Uterus (tissue), 4 donors: ENCODE data around the gene NET1. TPM values are rescaled to one million over a fixed set of nuclear protein-coding genes. Genes with fewer than 3 reads are reported as not detected.

Experiments
- DNase-seq, 2 donors: peaks; one replicate each; pipeline ENCODE4 v3.0.0-alpha.2; 2019 to 2020
- H3K27ac ChIP-seq, 2 donors: fragments of 200-600 bp; sonication (generic); 1 replicate in 1 of 2; 2 replicates in 1 of 2; pipeline ENCODE4 v1.5.1; 2016 to 2018
- H3K27me3 ChIP-seq, 2 donors: fragments of 200-600 bp; sonication (generic); one replicate each; pipeline ENCODE4 v1.5.1; 2018 to 2019; ENCODE audit warnings: control low read depth in 1 of 2
- H3K36me3 ChIP-seq, 2 donors: fragments of 200-600 bp; sonication (generic); one replicate each; pipeline ENCODE4 v1.5.1; 2019; ENCODE audit warnings: control low read depth in 1 of 2
- H3K4me1 ChIP-seq, 2 donors: fragments of 200-600 bp; sonication (generic); one replicate each; pipeline ENCODE4 v1.5.1; 2018 to 2019; ENCODE audit warnings: control low read depth in 1 of 2
- H3K4me3 ChIP-seq, 2 donors: fragments of 200-600 bp; sonication (generic); 1 replicate in 1 of 2; 2 replicates in 1 of 2; pipeline ENCODE4 v1.5.1; 2018 to 2019; ENCODE audit warnings: mild to moderate bottlenecking in 1 of 2
- H3K9me3 ChIP-seq, 2 donors: fragments of 200-600 bp; sonication (generic); one replicate each; pipeline ENCODE4 v1.5.1; 2019; ENCODE audit warnings: control low read depth in 1 of 2
- CTCF ChIP-seq, 4 experiments: fragments of 200-600 bp in 2 of 4; fragments of 450-650 bp in 2 of 4; sonication (generic) in 2 of 4; IDR thresholded peaks; one replicate each; pipeline ENCODE4 v1.5.1; 2016 to 2019; ENCODE audit warnings: antibody characterized with exemption in 4 of 4, mild to moderate bottlenecking in 2 of 4, moderate library complexity in 1 of 4
- POLR2A ChIP-seq, 2 donors: fragments of 450-650 bp; IDR thresholded peaks; one replicate each; pipeline ENCODE4 v1.6.1; 2016; ENCODE audit warnings: antibody characterized with exemption in 2 of 2, mild to moderate bottlenecking in 1 of 2, moderate library complexity in 1 of 2
- intact Hi-C: fragments of 100-400 bp; cut with DNase I; formaldehyde crosslinking; loops from one replicate; pipeline ENCODE4 v1.15.1; 2023; ENCODE audit warnings: low total_unique reads
- total RNA-seq, 4 donors: library from RNA; depleted of rRNA in 3 of 4; stranded (reverse); fragments of >200 nt in 3 of 4; gene quantifications; one replicate each; pipeline versions ENCODE4 v1.1.0 to v1.2.4, GENCODE V29; 2014 to 2023
- donor health status: DM: yes; HTN: yes; CAD: no.

NET1 gene
- total RNA-seq, 4 donors from 2014 or later, result 21.0 to 126 (median 87.0) TPM

GRCh38 chr10:5381187-5381586 is 31.2 kb upstream of the NET1 start:
- H3K36me3 ChIP-seq, result no peaks in the 10 kb centered on the region
- no peak overlapping the region for H3K4me3 ChIP-seq
- intact Hi-C loops, result no loop called here
- DNase-seq, result no peak
- no peaks in the 10 kb centered on the region for H3K4me1 ChIP-seq
- TF ChIP-seq CTCF (IDR thresholded peaks at IDR 0.05) (no peak), POLR2A (IDR thresholded peaks at IDR 0.05) (no peak)
- H3K27me3 ChIP-seq, result no peaks in the 10 kb centered on the region
- H3K9me3 ChIP-seq, result no peaks in the 10 kb centered on the region
- no peak overlapping the region for H3K27ac ChIP-seq

DNA sequence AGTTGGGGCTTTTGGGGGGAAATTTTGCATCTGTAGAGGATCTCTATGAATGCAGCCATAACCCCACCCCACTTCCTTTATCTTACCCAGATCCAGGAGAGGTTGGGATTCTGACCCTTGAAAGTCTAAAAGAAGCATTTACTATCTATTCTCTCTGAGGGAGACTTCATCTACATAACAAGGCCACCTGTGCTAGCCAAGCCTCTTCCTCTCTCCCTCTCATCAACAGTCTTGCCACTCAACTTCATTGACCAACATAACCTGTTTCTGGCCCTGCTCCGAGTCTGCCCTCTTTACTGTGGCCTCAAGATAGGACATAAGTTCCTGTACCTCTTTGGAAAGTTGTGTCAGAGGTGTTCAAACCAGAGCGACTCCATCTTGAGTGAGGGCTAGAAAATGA is 27.1 kb upstream of the NET1 start:
- Histone ChIP-seq H3K27me3 (no peaks in the 10 kb centered on the region), H3K4me1 (no peaks in the 10 kb centered on the region), H3K4me3 (no peak overlapping the region), H3K27ac (no peak overlapping the region), H3K36me3 (no peaks in the 10 kb centered on the region), H3K9me3 (no peaks in the 10 kb centered on the region)
- intact Hi-C loops, result no loop called here
- no peak for TF ChIP-seq POLR2A (IDR thresholded peaks at IDR 0.05)
- TF ChIP-seq CTCF (IDR thresholded peaks at IDR 0.05), result no peak
- no peak for DNase-seq

DNA sequence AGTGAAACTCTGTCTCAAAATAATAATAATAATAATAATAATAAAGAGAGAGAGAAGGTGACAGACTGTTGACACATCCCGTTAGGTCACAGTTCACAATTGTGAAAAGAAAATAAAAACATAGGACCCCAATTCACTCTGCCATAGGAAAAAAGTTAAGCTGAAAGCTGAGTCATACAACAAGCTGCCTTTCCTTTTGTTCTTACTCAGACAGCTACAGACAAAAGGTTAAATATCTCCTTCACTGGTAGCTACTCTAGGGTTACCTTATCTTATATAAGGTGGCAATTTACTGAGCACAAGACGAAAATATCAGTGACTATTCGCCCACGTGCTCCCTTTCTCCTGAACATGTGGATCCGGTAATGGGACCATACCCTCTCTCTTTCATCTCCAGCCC is 25.2 kb upstream of the NET1 start:
- no peak overlapping the region for H3K27ac ChIP-seq
- no peaks in the 10 kb centered on the region for H3K36me3 ChIP-seq
- DNase-seq, result no peak
- H3K4me1 ChIP-seq, result no peaks in the 10 kb centered on the region
- H3K4me3 ChIP-seq, result no peak overlapping the region
- no peaks in the 10 kb centered on the region for H3K9me3 ChIP-seq
- TF ChIP-seq POLR2A (IDR thresholded peaks at IDR 0.05) (no peak), CTCF (IDR thresholded peaks at IDR 0.05) (no peak)
- intact Hi-C loops, result no loop called here
- no peaks in the 10 kb centered on the region for H3K27me3 ChIP-seq

GRCh38 chr10:5390607-5391205 is 21.7 kb upstream of the NET1 start:
- Histone ChIP-seq H3K9me3 (no peaks in the 10 kb centered on the region), H3K36me3 (no peaks in the 10 kb centered on the region), H3K4me1 (no peaks in the 10 kb centered on the region), H3K27ac (no peak overlapping the region), H3K27me3 (no peaks in the 10 kb centered on the region), H3K4me3 (no peak overlapping the region)
- intact Hi-C loops, result no loop called here
- DNase-seq, result no peak
- no peak for TF ChIP-seq POLR2A (IDR thresholded peaks at IDR 0.05)

DNA sequence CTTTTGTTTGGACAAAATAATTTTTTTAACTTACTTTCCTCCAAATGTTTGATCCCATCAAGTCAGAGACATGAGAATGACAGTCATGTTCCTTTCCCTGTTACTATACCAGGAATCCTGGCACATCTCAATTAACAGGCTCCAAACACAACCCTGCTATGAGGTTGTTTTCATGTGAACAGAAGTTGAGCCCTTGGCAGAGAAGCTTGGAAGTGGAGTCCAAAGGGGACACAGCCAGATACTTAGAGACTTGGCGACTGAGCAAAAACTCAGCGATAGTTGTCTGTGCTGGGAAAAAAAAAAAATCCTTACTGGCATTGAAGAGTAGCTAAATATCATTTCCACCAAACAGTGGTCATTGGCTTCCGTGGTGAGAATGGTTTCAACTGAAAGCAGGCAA is 20.6 kb upstream of the NET1 start:
- Histone ChIP-seq H3K27me3 (no peaks in the 10 kb centered on the region), H3K4me3 (no peak overlapping the region), H3K36me3 (no peaks in the 10 kb centered on the region), H3K9me3 (no peaks in the 10 kb centered on the region), H3K27ac (no peak overlapping the region), H3K4me1 (no peaks in the 10 kb centered on the region)
- intact Hi-C loops, result no loop called here
- DNase-seq, result no peak
- TF ChIP-seq POLR2A (IDR thresholded peaks at IDR 0.05), result no peak
- no peak for TF ChIP-seq CTCF (IDR thresholded peaks at IDR 0.05)

DNA sequence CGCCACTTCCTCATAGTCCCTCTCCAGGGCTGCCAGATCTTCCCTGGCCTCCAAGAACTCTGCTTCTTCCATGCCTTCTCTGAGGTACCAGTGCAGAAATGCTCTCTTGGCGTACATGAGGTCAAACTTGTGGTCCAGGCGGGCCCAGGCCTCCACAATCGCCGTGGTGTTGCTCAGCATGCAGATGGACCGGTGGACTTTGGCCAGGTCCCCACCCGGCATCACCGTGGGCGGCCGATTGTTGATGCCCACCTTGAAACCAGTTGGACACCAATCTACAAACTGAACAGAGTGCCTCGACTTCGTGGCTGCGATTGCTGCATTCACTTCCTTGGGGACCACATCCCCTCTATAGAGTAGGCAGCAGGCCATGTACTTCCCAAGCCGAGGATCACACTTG is 18.8 kb upstream of the NET1 start:
- Histone ChIP-seq H3K27me3 (no peaks in the 10 kb centered on the region), H3K4me1 (no peaks in the 10 kb centered on the region), H3K27ac (no peak overlapping the region), H3K36me3 (no peaks in the 10 kb centered on the region), H3K4me3 (no peak overlapping the region), H3K9me3 (no peaks in the 10 kb centered on the region)
- intact Hi-C loops, result no loop called here
- DNase-seq, result no peak
- TF ChIP-seq CTCF (IDR thresholded peaks at IDR 0.05), result no peak
- TF ChIP-seq POLR2A (IDR thresholded peaks at IDR 0.05), result no peak
